Liver (tissue), 3 donors: ENCODE data around the gene TMEM94.
A peak's percentile ranks its signal among the peaks of the same experiment; 100 is the strongest.

Experiments used
- ATF3 ChIP-seq: IDR thresholded peaks from 2 replicates; pipeline ENCODE4 v1.6.1; 2016; ENCODE audit warnings: antibody characterized with exemption
- FOXA1 ChIP-seq: IDR thresholded peaks from 2 replicates; pipeline ENCODE4 v1.6.1; 2016; ENCODE audit warnings: antibody characterized with exemption
- GABPA ChIP-seq, 2 donors: IDR thresholded peaks in 1 of 2; conservative IDR thresholded peaks in 1 of 2; 2 replicates each; pipeline ENCODE4 v1.6.1; 2016; ENCODE audit warnings: antibody characterized with exemption in 2 of 2, mild to moderate bottlenecking in 1 of 2, moderate library complexity in 1 of 2
- HNF4G ChIP-seq: IDR thresholded peaks from 2 replicates; pipeline ENCODE4 v1.6.1; 2016; ENCODE audit warnings: antibody characterized with exemption
- JUND ChIP-seq, 2 donors: IDR thresholded peaks; 2 replicates each; pipeline ENCODE4 v1.6.1; 2016; ENCODE audit warnings: antibody characterized with exemption in 2 of 2
- RAD21 ChIP-seq, 2 donors: IDR thresholded peaks; 2 replicates each; pipeline ENCODE4 v1.6.1; 2016; ENCODE audit warnings: antibody characterized with exemption in 2 of 2, mild to moderate bottlenecking in 2 of 2
- REST ChIP-seq: IDR thresholded peaks from 2 replicates; pipeline ENCODE4 v1.6.1; 2016; ENCODE audit warnings: antibody characterized with exemption, mild to moderate bottlenecking
- SP1 ChIP-seq: IDR thresholded peaks from 2 replicates; pipeline ENCODE4 v1.6.1; 2018; ENCODE audit warnings: antibody characterized with exemption, mild to moderate bottlenecking
- TAF1 ChIP-seq: conservative IDR thresholded peaks from 2 replicates; pipeline ENCODE4 v1.6.1; 2016; ENCODE audit warnings: antibody characterized with exemption, mild to moderate bottlenecking
- YY1 ChIP-seq: IDR thresholded peaks from 2 replicates; pipeline ENCODE4 v1.6.1; 2016; ENCODE audit warnings: antibody characterized with exemption, mild to moderate bottlenecking
- TF ChIP-seq, protein P1 (sequence below): fragments of 150-350 bp; IDR thresholded peaks from 2 replicates; pipeline ENCODE4 v1.5.1; 2017; ENCODE audit warnings: improper control_type of control experiment, low read depth, low read length; ENCODE audit not compliant: missing input control
- TF ChIP-seq, protein P2 (sequence below): IDR thresholded peaks from 2 replicates; pipeline ENCODE4 v1.6.1; 2016; ENCODE audit warnings: antibody characterized with exemption
- TF ChIP-seq, protein P3 (sequence below): IDR thresholded peaks from 2 replicates; pipeline ENCODE4 v1.6.1; 2016; ENCODE audit warnings: antibody characterized with exemption
- donor health status: healthy.
- donor health status: healthy.

DNA sequence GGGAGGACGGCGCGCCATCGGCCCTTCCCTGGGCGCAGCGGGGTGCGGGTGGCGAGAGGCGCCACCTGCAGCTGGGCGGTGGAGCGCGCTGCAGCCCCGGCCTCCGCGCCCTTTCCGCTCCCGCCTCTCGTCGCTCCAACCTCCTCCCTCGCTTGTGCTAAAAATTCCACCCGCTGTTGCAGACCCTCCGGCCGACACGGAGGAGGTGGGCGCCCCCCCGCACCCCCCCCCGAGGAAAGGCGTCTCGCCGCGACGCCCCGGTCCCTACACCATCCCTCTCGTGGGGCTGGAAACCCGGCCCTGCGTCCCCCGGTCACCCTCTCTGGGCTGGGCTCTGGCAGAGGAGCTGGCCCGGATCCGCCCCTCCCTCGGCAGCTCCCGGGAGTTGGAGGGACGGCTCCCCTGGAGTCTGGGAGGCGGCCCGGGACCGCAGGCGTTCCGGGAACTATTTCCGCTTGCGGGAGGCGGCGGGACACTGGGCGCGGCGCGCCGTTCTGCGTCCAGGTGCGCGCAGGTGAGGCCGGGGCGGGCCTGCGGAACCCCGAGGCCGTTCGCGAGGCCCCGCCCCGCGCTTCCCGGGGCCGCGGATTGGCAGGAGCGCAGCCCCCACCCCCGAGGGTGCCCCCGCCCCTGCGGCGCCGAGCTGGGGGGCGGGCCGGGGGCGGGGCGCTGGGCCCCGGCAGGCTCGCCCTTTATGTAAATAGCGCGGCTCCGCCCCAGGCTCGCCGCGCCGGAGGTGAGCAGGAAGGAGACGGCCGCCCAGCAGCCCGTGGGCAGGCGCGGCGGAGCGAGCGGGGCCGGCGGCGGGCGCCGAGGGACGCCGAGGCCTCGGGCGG is 68.8 kb downstream of the TMEM94 start, which contains the start of gene LLGL2:
- TF ChIP-seq, protein P1, sequence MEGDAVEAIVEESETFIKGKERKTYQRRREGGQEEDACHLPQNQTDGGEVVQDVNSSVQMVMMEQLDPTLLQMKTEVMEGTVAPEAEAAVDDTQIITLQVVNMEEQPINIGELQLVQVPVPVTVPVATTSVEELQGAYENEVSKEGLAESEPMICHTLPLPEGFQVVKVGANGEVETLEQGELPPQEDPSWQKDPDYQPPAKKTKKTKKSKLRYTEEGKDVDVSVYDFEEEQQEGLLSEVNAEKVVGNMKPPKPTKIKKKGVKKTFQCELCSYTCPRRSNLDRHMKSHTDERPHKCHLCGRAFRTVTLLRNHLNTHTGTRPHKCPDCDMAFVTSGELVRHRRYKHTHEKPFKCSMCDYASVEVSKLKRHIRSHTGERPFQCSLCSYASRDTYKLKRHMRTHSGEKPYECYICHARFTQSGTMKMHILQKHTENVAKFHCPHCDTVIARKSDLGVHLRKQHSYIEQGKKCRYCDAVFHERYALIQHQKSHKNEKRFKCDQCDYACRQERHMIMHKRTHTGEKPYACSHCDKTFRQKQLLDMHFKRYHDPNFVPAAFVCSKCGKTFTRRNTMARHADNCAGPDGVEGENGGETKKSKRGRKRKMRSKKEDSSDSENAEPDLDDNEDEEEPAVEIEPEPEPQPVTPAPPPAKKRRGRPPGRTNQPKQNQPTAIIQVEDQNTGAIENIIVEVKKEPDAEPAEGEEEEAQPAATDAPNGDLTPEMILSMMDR = peak; percentile 37
- TF ChIP-seq REST (peak; percentile 48), RAD21 (IDR thresholded peaks at IDR 0.05) (peak; percentile 56), ATF3 (no peak), SP1 (no peak), JUND (IDR thresholded peaks at IDR 0.05) (no peak), GABPA (IDR thresholded peaks at IDR 0.05 in 1 of 2, conservative IDR thresholded peaks at IDR 0.05 in 1 of 2) (no peak), HNF4G (no peak), TAF1 (no peak), FOXA1 (no peak), YY1 (no peak)
- TF ChIP-seq, protein P2, sequence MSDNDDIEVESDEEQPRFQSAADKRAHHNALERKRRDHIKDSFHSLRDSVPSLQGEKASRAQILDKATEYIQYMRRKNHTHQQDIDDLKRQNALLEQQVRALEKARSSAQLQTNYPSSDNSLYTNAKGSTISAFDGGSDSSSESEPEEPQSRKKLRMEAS = no peak
- TF ChIP-seq, protein P3, sequence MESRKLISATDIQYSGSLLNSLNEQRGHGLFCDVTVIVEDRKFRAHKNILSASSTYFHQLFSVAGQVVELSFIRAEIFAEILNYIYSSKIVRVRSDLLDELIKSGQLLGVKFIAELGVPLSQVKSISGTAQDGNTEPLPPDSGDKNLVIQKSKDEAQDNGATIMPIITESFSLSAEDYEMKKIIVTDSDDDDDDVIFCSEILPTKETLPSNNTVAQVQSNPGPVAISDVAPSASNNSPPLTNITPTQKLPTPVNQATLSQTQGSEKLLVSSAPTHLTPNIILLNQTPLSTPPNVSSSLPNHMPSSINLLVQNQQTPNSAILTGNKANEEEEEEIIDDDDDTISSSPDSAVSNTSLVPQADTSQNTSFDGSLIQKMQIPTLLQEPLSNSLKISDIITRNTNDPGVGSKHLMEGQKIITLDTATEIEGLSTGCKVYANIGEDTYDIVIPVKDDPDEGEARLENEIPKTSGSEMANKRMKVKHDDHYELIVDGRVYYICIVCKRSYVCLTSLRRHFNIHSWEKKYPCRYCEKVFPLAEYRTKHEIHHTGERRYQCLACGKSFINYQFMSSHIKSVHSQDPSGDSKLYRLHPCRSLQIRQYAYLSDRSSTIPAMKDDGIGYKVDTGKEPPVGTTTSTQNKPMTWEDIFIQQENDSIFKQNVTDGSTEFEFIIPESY = no peak
